Measurements from ENCODE around the gene GHRH. TPM values are rescaled to one million over a fixed set of nuclear protein-coding genes. Genes with fewer than 3 reads are reported as not detected.

GHRH gene
- polyA plus RNA-seq, 2 of the 4 experiments (the other 2 are of a cell fraction): not detected

DNA sequence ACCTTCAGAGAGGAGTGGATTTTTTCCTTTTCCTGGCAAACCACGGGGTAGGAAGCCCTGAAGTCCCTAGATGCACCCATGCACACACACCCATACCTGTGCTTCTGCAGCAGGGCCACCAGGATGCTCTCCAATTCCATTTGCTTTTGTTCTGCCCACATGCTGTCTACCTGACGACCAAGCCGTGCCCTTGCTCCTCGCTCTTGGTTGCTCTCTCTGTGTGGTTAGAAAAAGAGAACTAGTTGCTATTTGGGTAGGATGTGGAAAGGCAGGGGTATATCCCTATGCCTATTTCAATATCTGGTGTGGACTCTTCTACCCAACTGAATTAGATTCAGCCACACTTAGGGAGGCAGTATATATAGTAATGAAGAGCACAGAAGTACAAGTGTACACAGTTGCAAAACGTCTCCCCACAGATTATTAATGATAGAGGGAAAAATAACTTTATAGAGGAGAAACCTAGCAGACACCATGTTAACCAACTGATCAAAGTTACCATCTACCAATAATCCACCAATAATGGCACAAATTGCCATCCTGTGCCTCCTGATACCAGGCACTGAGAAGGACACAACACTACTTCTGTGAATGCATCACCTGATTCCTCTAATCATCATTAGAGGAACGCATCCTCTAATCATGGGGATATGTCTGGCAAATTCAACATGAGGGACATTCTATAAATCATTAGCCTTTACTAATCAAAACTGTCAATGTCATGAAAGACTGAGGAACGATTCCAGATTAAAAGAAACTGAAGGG, 7.3 kb downstream of the GHRH start:
- no peak for DNase-seq (ENCODE audit: low read depth in 1 of 2, low spot score in 1 of 2)
- no peaks in the 10 kb centered on the region for H3K4me1 ChIP-seq
- ATAC-seq: peak in 1 of 2 experiments; percentile 20; a peak in 1 of 6 replicates
- H3K4me2 ChIP-seq: no peak overlapping the region
- POLR2A ChIA-PET: no interaction called here
- FAIRE-seq: no peak
- no peaks in the 10 kb centered on the region for H3K9me3 ChIP-seq
- no peak for TF ChIP-seq FOXS1 (CRISPR knock-in tag; IDR thresholded peaks at IDR 0.05)
- no peak for TF ChIP-seq CBX8 (IDR thresholded peaks at IDR 0.05)
- TF ChIP-seq HOXB5 (CRISPR knock-in tag; IDR thresholded peaks at IDR 0.05): no peak
- no peak overlapping the region for H3K27ac ChIP-seq
- CTCF ChIA-PET: interaction anchor here (1.2 to 3.4 kb wide), 3 partner anchors 13 to 26 kb away, joined by 3 to 23 read pairs (median 6); no protein-coding TSS in a partner anchor
- H3K4me3 ChIP-seq: no peak overlapping the region
- 27% methylated on average over 7 of the region's 7 CpGs for WGBS (ENCODE audit: missing lambda C conversion rate)

DNA sequence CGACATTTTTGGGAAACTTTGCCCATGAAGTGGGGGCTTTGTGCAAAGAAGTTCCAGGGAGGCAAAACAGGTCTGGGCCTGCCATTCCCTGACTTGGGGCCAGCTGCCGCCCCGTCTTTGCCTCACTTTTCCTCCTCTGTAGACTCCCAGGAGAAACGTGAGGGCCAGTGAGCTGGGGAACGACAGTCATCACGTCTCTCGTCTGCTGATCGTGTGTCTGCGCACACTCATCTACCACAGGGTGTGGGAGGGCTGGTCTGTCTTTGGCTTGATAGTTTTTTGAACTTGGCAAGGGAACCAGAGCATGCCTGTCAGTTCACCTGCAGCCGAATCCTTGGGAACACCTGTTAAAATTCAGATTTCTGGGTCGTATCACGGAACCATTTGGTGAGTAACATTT, 8.5 kb downstream of the GHRH start:
- Histone ChIP-seq H3K4me1 (no peaks in the 10 kb centered on the region), H3K27ac (no peak overlapping the region), H3K4me3 (no peak overlapping the region), H3K4me2 (no peak overlapping the region), H3K9me3 (no peaks in the 10 kb centered on the region)
- no peak for TF ChIP-seq CBX8 (IDR thresholded peaks at IDR 0.05)
- no peak for TF ChIP-seq RAD21 (conservative IDR thresholded peaks at IDR 0.05 in 1 of 2, IDR thresholded peaks at IDR 0.05 in 1 of 2)
- TF ChIP-seq CHD4 (IDR thresholded peaks at IDR 0.05; ENCODE audit: borderline replicate concordance): no peak
- no peak for TF ChIP-seq MYC (IDR thresholded peaks at IDR 0.05; ENCODE audit: borderline replicate concordance, low read length)
- TF ChIP-seq SREBF2 (IDR thresholded peaks at IDR 0.05): no peak
- no peak for TF ChIP-seq EHF (CRISPR knock-in tag; IDR thresholded peaks at IDR 0.05)
- no peak for TF ChIP-seq JUNB (IDR thresholded peaks at IDR 0.05)
- TF ChIP-seq ZC3H11A (IDR thresholded peaks at IDR 0.05): no peak
- no peak for TF ChIP-seq NR3C1 (IDR thresholded peaks at IDR 0.05)
- TF ChIP-seq MAZ (IDR thresholded peaks at IDR 0.05; ENCODE audit: borderline replicate concordance, low read depth, low read length): no peak
- no peak for TF ChIP-seq KDM5A (IDR thresholded peaks at IDR 0.05)
- TF ChIP-seq, protein P1, sequence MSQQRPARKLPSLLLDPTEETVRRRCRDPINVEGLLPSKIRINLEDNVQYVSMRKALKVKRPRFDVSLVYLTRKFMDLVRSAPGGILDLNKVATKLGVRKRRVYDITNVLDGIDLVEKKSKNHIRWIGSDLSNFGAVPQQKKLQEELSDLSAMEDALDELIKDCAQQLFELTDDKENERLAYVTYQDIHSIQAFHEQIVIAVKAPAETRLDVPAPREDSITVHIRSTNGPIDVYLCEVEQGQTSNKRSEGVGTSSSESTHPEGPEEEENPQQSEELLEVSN (IDR thresholded peaks at IDR 0.05; ENCODE audit: borderline replicate concordance, low read depth): no peak
- DNase-seq (ENCODE audit: low read depth in 1 of 2, low spot score in 1 of 2) (no peak), FAIRE-seq (no peak), ATAC-seq (no peak)
- CTCF ChIA-PET: interaction anchor here (0.7 to 1.7 kb wide), 2 partner anchors 12 to 18 kb away, joined by 3 to 5 read pairs; no protein-coding TSS in a partner anchor
- POLR2A ChIA-PET: no interaction called here
- WGBS (ENCODE audit: missing lambda C conversion rate): 85% methylated on average over 12 of the region's 12 CpGs

DNA sequence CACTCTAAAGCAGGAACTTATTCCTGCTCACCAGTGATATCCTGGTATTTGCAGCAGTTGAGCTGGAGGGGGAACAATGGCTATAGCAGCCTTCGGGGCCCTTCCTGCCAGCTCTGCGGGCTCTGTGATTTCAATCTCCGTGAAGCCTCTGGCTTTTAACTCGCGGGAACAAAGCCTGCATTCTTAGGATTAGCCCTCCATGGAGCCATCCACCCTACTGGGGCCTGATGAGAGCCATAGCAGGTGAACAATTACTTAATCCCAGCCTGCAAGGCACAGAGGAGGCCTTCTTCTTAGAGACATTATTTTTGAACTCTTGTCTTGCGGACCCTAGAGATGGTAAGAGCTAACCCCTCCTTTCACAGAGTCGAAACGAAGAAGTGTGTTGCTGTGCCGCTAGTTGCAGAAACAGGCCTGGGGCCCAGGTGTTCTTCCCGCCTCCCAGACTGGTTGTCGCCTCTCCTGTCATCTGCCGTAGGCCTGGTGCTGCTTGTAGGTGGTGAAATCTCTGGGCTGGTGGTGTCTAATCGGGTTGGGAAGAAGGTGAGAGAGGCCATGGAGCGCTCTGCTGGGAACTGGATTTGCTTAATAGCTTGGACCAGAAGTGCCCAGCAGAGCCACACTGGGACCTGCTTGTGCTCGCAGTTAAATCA, 9.7 kb downstream of the GHRH start:
- TF ChIP-seq GATA3 (IDR thresholded peaks at IDR 0.05; ENCODE audit: borderline replicate concordance) (no peak), ZSCAN20 (CRISPR knock-in tag; IDR thresholded peaks at IDR 0.05) (no peak), HOXB5 (CRISPR knock-in tag; IDR thresholded peaks at IDR 0.05) (no peak), CBX8 (IDR thresholded peaks at IDR 0.05) (no peak), HOXA7 (CRISPR knock-in tag; IDR thresholded peaks at IDR 0.05) (no peak), MAZ (IDR thresholded peaks at IDR 0.05; ENCODE audit: borderline replicate concordance, low read depth, low read length) (no peak), MAFK (IDR thresholded peaks at IDR 0.05; ENCODE audit: partially characterized antibody) (no peak), HDAC2 (IDR thresholded peaks at IDR 0.05) (no peak), PHF8 (IDR thresholded peaks at IDR 0.05; ENCODE audit: borderline replicate concordance, low read depth) (no peak), TFCP2L1 (CRISPR knock-in tag; IDR thresholded peaks at IDR 0.05) (no peak), RFX5 (IDR thresholded peaks at IDR 0.05) (no peak)
- TF ChIP-seq, protein P2, sequence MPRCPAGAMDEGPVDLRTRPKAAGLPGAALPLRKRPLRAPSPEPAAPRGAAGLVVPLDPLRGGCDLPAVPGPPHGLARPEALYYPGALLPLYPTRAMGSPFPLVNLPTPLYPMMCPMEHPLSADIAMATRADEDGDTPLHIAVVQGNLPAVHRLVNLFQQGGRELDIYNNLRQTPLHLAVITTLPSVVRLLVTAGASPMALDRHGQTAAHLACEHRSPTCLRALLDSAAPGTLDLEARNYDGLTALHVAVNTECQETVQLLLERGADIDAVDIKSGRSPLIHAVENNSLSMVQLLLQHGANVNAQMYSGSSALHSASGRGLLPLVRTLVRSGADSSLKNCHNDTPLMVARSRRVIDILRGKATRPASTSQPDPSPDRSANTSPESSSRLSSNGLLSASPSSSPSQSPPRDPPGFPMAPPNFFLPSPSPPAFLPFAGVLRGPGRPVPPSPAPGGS (IDR thresholded peaks at IDR 0.05): no peak
- TF ChIP-seq, protein P3, sequence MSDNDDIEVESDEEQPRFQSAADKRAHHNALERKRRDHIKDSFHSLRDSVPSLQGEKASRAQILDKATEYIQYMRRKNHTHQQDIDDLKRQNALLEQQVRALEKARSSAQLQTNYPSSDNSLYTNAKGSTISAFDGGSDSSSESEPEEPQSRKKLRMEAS (IDR thresholded peaks at IDR 0.05): no peak
- TF ChIP-seq, protein P4, sequence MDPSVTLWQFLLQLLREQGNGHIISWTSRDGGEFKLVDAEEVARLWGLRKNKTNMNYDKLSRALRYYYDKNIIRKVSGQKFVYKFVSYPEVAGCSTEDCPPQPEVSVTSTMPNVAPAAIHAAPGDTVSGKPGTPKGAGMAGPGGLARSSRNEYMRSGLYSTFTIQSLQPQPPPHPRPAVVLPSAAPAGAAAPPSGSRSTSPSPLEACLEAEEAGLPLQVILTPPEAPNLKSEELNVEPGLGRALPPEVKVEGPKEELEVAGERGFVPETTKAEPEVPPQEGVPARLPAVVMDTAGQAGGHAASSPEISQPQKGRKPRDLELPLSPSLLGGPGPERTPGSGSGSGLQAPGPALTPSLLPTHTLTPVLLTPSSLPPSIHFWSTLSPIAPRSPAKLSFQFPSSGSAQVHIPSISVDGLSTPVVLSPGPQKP (IDR thresholded peaks at IDR 0.05; ENCODE audit: low read depth, low read length): no peak
- TF ChIP-seq, protein P5, sequence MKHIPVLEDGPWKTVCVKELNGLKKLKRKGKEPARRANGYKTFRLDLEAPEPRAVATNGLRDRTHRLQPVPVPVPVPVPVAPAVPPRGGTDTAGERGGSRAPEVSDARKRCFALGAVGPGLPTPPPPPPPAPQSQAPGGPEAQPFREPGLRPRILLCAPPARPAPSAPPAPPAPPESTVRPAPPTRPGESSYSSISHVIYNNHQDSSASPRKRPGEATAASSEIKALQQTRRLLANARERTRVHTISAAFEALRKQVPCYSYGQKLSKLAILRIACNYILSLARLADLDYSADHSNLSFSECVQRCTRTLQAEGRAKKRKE (CRISPR knock-in tag; IDR thresholded peaks at IDR 0.05; ENCODE audit: low read depth): no peak
- TF ChIP-seq, protein P6, sequence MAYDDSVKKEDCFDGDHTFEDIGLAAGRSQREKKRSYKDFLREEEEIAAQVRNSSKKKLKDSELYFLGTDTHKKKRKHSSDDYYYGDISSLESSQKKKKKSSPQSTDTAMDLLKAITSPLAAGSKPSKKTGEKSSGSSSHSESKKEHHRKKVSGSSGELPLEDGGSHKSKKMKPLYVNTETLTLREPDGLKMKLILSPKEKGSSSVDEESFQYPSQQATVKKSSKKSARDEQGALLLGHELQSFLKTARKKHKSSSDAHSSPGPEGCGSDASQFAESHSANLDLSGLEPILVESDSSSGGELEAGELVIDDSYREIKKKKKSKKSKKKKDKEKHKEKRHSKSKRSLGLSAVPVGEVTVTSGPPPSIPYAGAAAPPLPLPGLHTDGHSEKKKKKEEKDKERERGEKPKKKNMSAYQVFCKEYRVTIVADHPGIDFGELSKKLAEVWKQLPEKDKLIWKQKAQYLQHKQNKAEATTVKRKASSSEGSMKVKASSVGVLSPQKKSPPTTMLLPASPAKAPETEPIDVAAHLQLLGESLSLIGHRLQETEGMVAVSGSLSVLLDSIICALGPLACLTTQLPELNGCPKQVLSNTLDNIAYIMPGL (CRISPR knock-in tag; IDR thresholded peaks at IDR 0.05; ENCODE audit: borderline replicate concordance): no peak
- Histone ChIP-seq H3K4me2 (no peak overlapping the region), H3K4me3 (no peak overlapping the region), H3K27ac (no peak overlapping the region), H3K4me1 (no peaks in the 10 kb centered on the region), H3K9me3 (no peaks in the 10 kb centered on the region)
- DNase-seq (ENCODE audit: low read depth in 1 of 2, low spot score in 1 of 2): no peak
- POLR2A ChIA-PET: no interaction called here
- WGBS (ENCODE audit: missing lambda C conversion rate): 91% methylated on average over 15 of the region's 15 CpGs
- FAIRE-seq: no peak
- CTCF ChIA-PET: interaction anchor here (0.7 to 3.4 kb wide), 5 partner anchors 8 to 283 kb away, joined by 3 to 11 read pairs (median 6); partner anchors contain the start of gene MANBAL
- no peak for ATAC-seq
